ENCODE data around the gene STRIP1.
"Not testable (repeated sequence)": the region's sequence is repeated elsewhere in the genome, so short reads cannot be mapped to it uniquely, and the experiment has no call there.

The STRIP1 gene

GRCh38 chr1:110024613-110025012 lies 9.8 kb upstream of the STRIP1 start:
- Mint-ChIP-seq H3K27me3 (no peaks in the 10 kb centered on the region), H3K4me1 (ENCODE audit: low read depth) (no peaks in the 10 kb centered on the region), H3K4me3 (no peak overlapping the region), H3K9me3 (no peaks in the 10 kb centered on the region), H3K36me3 (ENCODE audit: low read depth) (peaks cover 53% of the 10 kb centered on the region), H3K27ac (no peak overlapping the region)
- intact Hi-C loops (cut with micrococcal nuclease) = no loop called here

DNA sequence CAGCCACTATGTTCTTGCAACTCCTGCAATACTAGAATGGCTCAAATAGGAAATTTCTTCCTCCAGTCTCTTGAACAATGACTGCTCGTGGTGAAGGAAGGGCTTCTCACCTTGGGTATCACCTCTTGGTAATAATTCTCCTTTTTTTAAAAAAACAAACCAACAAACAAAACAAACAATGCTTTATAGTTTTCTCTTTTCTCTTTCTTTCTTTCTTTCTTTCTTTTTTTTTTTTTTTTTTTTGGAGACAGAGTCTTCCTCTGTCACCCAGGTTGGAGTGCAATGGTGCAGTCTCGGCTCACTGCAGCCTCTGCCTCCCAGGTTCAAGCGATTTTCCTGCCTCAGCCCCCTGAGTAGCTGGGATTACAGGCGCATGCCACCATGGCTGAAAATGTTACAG lies 3.7 kb upstream of the STRIP1 start:
- H3K4me3 Mint-ChIP-seq; H3K36me3 Mint-ChIP-seq (ENCODE audit: low read depth); intact Hi-C loops (cut with micrococcal nuclease): not testable (repeated sequence)

DNA sequence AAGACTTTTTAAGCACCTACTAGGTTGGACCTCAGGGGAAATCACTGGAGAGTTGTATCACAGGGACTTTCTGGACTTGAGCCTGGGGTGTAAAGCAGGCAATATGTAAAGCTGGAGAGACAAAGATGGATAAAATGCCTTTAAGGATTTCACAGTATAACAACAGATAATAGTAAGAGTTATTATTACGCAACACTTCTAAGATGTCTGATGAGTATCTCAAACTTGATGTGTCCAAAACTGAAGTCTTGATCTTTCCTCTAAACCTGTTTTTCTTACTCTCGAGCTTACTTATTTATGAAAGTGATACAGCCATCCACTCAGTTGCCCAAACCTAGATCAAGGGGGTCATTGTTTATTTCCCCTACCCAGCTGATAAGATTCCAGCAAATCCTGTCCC lies 2.1 kb upstream of the STRIP1 start:
- Mint-ChIP-seq H3K4me1 (ENCODE audit: low read depth) (peaks cover 39% of the 10 kb centered on the region), H3K36me3 (ENCODE audit: low read depth) (peaks cover 8% of the 10 kb centered on the region), H3K27ac (no peak overlapping the region), H3K4me3 (no peak overlapping the region), H3K9me3 (no peaks in the 10 kb centered on the region), H3K27me3 (no peaks in the 10 kb centered on the region)
- intact Hi-C loops (cut with micrococcal nuclease) = no loop called here

More for the DNA sequence above, 3.7 kb upstream of the STRIP1 start:
- not testable (repeated sequence) for H3K27me3 Mint-ChIP-seq, H3K9me3 Mint-ChIP-seq
- peaks cover 26% of the 10 kb centered on the region for H3K4me1 Mint-ChIP-seq (ENCODE audit: low read depth)
- peak overlapping the region; percentile 30 for H3K27ac Mint-ChIP-seq

GRCh38 chr1:110033421-110033820 lies 1.0 kb upstream of the STRIP1 start:
- peak overlapping the region; percentile 93 for H3K27ac Mint-ChIP-seq

GRCh38 chr1:110034040-110034450 lies 379 bp upstream of the STRIP1 start:
- H3K4me1 Mint-ChIP-seq (ENCODE audit: low read depth) = peaks cover 39% of the 10 kb centered on the region
- no peaks in the 10 kb centered on the region for H3K27me3 Mint-ChIP-seq
- peak overlapping the region; percentile 93 for H3K27ac Mint-ChIP-seq
- H3K9me3 Mint-ChIP-seq = no peaks in the 10 kb centered on the region
- peak overlapping the region; percentile 91 for H3K4me3 Mint-ChIP-seq
- intact Hi-C loops (cut with micrococcal nuclease) = no loop called here
- H3K36me3 Mint-ChIP-seq (ENCODE audit: low read depth) = peaks cover 25% of the 10 kb centered on the region

More at GRCh38 chr1:110033421-110033820, 1.0 kb upstream of the STRIP1 start:
- Mint-ChIP-seq H3K4me3 (peak overlapping the region; percentile 27), H3K27me3 (no peaks in the 10 kb centered on the region), H3K4me1 (ENCODE audit: low read depth) (peaks cover 39% of the 10 kb centered on the region), H3K9me3 (no peaks in the 10 kb centered on the region), H3K36me3 (ENCODE audit: low read depth) (peaks cover 19% of the 10 kb centered on the region)
- intact Hi-C loops (cut with micrococcal nuclease) = no loop called here

DNA sequence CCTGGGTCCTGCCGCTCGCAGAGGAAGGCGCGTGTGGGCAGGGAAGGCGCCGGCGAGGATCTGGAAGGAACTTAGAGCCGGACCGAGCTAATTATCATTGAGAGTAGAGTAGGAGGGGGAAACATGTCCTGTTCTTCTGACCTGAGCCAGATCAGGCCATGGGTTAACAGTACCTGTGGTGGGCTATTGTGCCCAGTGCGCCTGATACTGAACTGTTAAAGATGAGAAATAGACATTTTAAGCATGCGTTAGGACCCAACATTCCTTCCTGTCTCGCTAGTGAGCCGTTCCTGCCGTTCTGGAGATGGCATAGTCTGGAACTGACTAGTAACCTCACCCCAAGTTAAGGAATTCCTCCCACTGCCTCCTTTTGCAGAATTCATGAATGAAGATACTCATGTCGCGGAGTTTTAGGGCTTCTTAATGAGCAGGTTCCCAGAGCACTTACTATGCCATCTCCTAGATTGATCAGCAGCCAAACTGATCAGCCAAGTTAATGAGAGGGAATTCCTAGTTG lies 870 bp downstream of the STRIP1 start:
- intact Hi-C loops (cut with micrococcal nuclease) = no loop called here
- Mint-ChIP-seq H3K27me3 (no peaks in the 10 kb centered on the region), H3K27ac (peak overlapping the region; percentile 93), H3K9me3 (no peaks in the 10 kb centered on the region), H3K4me1 (ENCODE audit: low read depth) (peaks cover 39% of the 10 kb centered on the region), H3K4me3 (peak overlapping the region; percentile 91), H3K36me3 (ENCODE audit: low read depth) (peaks cover 38% of the 10 kb centered on the region)

DNA sequence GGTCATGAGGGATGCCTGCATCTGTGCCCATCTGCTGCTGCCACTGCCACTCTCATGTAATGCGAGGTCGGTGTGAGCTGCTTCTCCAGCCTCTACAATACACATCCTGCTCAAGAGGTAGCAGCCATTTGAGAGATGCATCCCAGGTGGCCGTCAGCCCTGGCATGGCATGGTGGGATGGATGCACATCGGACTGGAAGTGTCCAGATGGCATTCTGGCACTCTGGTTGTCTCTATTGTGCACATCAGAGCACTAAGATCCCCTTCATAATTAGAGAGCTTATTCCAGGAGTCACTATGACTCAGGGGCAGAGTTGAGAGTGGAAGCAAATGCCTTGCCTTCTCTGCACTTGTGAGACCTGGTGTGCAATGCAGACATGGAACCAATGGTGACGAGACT lies 3.8 kb downstream of the STRIP1 start:
- H3K27ac Mint-ChIP-seq = no peak overlapping the region
- peaks cover 32% of the 10 kb centered on the region for H3K4me1 Mint-ChIP-seq (ENCODE audit: low read depth)
- H3K4me3 Mint-ChIP-seq = no peak overlapping the region
- intact Hi-C loops (cut with micrococcal nuclease) = no loop called here
- no peaks in the 10 kb centered on the region for H3K27me3 Mint-ChIP-seq
- no peaks in the 10 kb centered on the region for H3K9me3 Mint-ChIP-seq
- H3K36me3 Mint-ChIP-seq (ENCODE audit: low read depth) = peaks cover 67% of the 10 kb centered on the region

DNA sequence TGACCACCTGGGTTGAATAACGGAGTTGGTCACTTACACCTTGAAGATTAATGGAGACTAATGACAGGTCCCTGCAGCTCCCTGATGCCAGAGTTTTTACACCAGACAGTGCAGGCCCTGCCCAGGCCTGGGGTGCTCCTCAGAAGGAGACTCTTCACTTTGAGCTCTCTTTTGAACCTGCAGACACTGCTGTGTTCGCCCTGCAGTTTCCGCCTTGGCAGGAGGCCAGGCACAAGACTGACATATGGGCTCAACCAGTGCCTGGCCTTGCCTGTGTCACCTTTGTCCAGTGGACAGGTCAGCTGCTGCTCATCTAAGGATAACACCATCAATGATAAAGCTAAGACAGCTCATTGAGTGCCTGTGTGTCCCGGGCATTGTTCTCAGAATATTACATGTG lies 5.2 kb downstream of the STRIP1 start:
- intact Hi-C loops (cut with micrococcal nuclease) = no loop called here
- Mint-ChIP-seq H3K36me3 (ENCODE audit: low read depth) (peaks cover 80% of the 10 kb centered on the region), H3K27me3 (no peaks in the 10 kb centered on the region)

GRCh38 chr1:110040548-110040947 lies 6.1 kb downstream of the STRIP1 start:
- Mint-ChIP-seq H3K27ac (no peak overlapping the region), H3K4me3 (no peak overlapping the region), H3K27me3 (no peaks in the 10 kb centered on the region), H3K4me1 (ENCODE audit: low read depth) (peaks cover 15% of the 10 kb centered on the region), H3K9me3 (no peaks in the 10 kb centered on the region), H3K36me3 (ENCODE audit: low read depth) (peaks cover 82% of the 10 kb centered on the region)
- intact Hi-C loops (cut with micrococcal nuclease) = no loop called here

More for the DNA sequence above, 5.2 kb downstream of the STRIP1 start:
- no peaks in the 10 kb centered on the region for H3K9me3 Mint-ChIP-seq
- no peak overlapping the region for H3K27ac Mint-ChIP-seq
- H3K4me1 Mint-ChIP-seq (ENCODE audit: low read depth) = peaks cover 22% of the 10 kb centered on the region
- no peak overlapping the region for H3K4me3 Mint-ChIP-seq

DNA sequence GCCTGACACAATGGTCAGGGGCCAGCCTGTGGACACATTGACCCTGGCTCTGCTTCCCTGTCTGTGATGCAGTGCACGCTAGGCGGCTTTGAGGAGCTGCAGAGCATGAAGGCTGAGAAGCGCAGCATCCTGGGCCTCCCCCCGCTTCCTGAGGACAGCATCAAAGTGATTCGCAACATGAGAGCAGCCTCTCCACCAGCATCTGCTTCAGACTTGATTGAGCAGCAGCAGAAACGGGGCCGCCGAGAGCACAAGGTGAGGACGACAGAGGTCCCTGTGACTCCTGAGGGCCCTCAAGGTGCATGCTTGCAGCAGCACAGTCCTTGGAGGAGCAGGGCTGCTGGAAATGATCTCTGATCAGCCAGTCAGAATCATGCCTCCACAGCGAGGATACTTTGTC lies 8.6 kb downstream of the STRIP1 start:
- Mint-ChIP-seq H3K27ac (no peak overlapping the region), H3K9me3 (no peaks in the 10 kb centered on the region), H3K4me1 (ENCODE audit: low read depth) (no peaks in the 10 kb centered on the region), H3K36me3 (ENCODE audit: low read depth) (peaks cover 99% of the 10 kb centered on the region), H3K4me3 (no peak overlapping the region), H3K27me3 (no peaks in the 10 kb centered on the region)
- intact Hi-C loops (cut with micrococcal nuclease) = no loop called here

DNA sequence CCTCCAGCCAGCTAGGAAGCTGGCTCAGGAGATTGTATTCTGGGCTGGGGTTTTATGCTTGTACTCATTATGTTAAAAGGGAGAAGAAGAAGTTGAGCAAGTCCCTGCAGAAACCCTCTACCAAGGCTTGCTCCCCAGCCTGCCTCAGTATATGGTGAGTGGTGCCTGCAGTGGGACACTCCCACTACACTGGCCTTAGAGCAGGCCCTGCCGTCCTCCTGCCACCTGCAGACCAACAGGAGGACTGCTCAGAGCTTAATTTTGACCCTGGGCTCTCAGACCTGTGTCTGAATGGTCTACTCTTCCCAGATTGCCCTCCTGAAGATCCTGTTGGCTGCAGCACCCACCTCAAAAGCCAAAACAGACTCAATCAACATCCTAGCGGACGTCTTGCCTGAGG lies 13.0 kb downstream of the STRIP1 start:
- intact Hi-C loops (cut with micrococcal nuclease) = no loop called here
- Mint-ChIP-seq H3K4me3 (no peak overlapping the region), H3K4me1 (ENCODE audit: low read depth) (no peaks in the 10 kb centered on the region), H3K27me3 (no peaks in the 10 kb centered on the region), H3K27ac (no peak overlapping the region), H3K36me3 (ENCODE audit: low read depth) (peaks cover 99% of the 10 kb centered on the region), H3K9me3 (no peaks in the 10 kb centered on the region)

- no peaks in the 10 kb centered on the region for H3K27me3 Mint-ChIP-seq
- H3K4me3 Mint-ChIP-seq = no peak overlapping the region
- H3K4me1 Mint-ChIP-seq (ENCODE audit: low read depth) = no peaks in the 10 kb centered on the region
- H3K27ac Mint-ChIP-seq = no peak overlapping the region
- intact Hi-C loops (cut with micrococcal nuclease) = no loop called here
- peaks cover 99% of the 10 kb centered on the region for H3K36me3 Mint-ChIP-seq (ENCODE audit: low read depth)
- no peaks in the 10 kb centered on the region for H3K9me3 Mint-ChIP-seq
Measured at GRCh38 chr1:110048240-110048639, 13.8 kb downstream of the STRIP1 start.

DNA sequence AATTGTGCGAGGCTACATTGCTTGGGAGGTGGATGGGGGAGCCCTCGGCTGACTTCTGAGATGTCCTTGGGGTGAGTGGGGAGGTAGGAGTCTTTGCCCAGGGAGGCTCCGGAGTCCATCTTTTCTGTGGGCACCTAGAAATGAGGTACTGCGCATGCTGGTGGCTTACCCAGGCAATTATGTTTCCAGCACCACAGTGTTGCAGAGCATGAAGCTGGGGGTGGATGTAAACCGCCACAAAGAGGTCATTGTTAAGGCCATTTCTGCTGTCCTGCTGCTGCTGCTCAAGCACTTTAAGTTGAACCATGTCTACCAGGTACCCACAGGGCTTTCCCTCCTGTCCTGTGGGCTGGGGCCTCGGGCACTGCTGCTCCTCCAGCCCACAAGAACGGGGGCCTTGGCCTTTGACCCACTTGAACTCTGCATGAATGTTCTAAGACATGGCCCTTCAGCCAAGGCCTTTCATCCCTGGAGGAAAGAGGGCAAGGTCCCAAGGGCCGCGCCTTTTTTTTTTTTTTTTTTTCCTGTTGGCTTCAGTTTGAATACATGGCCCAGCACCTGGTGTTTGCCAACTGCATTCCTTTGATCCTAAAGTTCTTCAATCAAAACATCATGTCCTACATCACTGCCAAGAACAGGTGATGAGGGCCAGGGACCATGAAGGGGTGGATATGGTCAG lies 14.6 kb downstream of the STRIP1 start:
- H3K4me3 Mint-ChIP-seq = no peak overlapping the region
- H3K9me3 Mint-ChIP-seq = no peaks in the 10 kb centered on the region
- peaks cover 99% of the 10 kb centered on the region for H3K36me3 Mint-ChIP-seq (ENCODE audit: low read depth)
- no peak overlapping the region for H3K27ac Mint-ChIP-seq
- intact Hi-C loops (cut with micrococcal nuclease) = no loop called here
- H3K4me1 Mint-ChIP-seq (ENCODE audit: low read depth) = no peaks in the 10 kb centered on the region
- H3K27me3 Mint-ChIP-seq = no peaks in the 10 kb centered on the region

GRCh38 chr1:110049801-110050601 lies 15.6 kb downstream of the STRIP1 start:
- peaks cover 100% of the 10 kb centered on the region for H3K36me3 Mint-ChIP-seq (ENCODE audit: low read depth)
- no peaks in the 10 kb centered on the region for H3K4me1 Mint-ChIP-seq (ENCODE audit: low read depth)
- H3K27me3 Mint-ChIP-seq = no peaks in the 10 kb centered on the region
- no peaks in the 10 kb centered on the region for H3K9me3 Mint-ChIP-seq
- no peak overlapping the region for H3K27ac Mint-ChIP-seq
- H3K4me3 Mint-ChIP-seq = no peak overlapping the region
- intact Hi-C loops (cut with micrococcal nuclease) = no loop called here
